HG03571 (cell line): ENCODE data around the gene DIPK2A.

Source experiments
- ATAC-seq: cut with Tn5 transposase; IDR thresholded peaks from one replicate; pipeline ENCODE4 v1.9.1; 2021; ENCODE audit not compliant: unreplicated experiment

DIPK2A gene

GRCh38 chr3:143971359-143972154, at the start of gene DIPK2A:
Gene DIPK2A, plus strand, starts transcription at chr3:143971823. Its CDS starts 510 bp downstream, at chr3:143972333.
- peak; percentile 53 for ATAC-seq

DNA sequence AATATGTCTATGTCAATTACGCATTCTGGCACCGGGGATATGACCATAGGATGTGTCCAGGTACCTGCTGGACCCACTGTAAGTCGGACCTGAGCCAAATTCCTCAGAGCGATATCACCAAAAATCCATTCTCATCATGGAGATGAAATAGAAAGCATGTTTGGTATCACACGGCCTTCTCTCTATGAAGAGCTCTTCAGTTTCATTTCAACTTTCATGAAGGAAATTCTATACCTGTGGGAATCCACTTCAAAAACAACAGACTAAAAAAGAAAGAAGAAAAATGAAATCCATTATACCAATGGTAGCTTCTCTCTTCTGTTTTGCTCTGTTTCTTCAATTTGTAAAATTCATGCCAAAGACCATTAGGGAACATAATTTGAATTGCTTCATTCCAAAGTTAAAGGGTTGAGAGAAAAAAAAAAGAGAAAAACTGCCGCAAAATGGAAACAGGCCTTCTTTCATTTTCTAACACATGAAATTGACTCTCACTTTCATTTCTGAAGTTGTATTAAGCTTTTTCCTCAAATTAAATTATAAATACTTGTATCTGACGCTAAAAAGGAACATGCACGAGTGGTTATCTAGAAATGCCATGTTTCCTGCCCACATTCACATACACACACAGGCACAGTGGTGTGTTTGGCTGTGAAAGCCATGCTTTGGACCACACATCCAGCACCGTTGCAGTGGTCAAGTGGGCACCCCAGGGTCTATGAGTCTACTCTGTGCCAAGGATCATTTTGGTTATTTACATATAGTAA, 46.9 kb upstream of the DIPK2A start:
- peak; percentile 60 for ATAC-seq

- no peak for ATAC-seq
These were observed 43.6 kb upstream of the DIPK2A start for GRCh38 chr3:143928056-143928455.

DNA sequence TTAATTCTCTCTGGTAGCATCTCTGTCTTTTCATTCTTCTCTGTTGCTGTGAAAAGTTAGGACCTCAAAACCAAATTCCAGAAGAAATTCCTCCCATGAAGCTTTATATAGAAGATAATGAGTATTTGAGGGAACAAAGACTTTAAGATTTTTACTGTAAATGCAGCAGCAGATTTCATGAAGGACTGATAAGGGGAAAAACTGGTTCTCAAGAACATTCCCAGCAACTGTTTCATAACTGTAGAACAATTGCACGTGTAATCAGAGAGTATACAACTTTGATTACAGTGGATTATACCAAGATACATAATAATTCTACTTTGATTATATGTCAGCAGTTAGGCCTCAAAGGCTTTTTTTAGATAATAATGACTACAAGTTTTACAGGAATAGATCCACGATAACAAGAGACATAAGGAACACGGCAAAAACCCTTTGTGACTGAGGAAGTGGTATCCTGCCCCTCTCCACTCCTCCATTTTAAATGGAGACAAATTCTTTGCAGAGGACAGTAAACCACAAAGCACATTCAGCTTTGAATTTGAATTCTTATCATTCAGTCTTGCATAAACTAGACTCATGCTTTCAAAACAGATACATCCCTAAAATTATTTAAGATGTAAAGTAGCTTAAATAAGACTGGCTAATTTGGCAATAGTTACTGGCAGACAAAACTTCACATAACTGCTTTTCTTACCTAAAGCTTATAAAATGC, 42.9 kb upstream of the DIPK2A start:
- no peak for ATAC-seq

DNA sequence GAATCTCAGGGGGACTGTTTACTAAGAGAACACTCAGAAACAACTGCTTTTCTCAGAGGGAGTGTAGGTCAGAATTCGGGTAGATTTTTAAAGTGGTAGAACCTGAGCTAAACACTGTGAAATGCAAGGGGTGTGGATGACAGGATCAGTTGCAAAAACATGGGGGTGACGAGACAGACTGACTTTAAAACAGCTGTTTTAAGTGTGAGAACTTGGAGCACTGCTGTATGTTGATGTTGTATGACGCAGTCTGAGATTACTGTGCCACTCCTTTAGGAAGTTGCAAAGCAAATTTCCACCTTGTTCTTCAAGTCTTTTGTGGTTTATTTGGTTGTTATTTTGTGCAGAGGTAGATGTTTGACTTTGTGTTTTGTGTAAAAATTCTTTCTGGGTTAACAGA, 36.8 kb upstream of the DIPK2A start:
- ATAC-seq: no peak

DNA sequence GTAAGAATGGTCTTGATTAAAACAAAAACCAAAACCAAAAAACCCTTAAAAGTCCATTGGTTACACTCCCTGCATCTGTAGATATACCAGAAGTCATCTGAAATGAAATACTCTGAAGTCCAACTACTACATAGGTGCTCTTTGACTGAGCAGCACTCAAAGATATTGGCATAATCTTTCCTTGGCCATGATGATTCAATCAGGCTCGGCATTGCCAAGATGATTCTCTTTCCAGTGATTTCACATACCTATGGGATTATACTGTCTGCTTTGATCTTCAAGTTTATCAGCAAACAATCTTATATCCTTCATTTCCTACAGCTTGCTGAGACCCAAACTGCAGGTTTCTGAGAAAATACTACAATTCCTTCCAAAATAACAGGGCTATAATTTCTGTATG, 35.9 kb upstream of the DIPK2A start:
- no peak for ATAC-seq

- ATAC-seq: no peak
These were observed 20.8 kb upstream of the DIPK2A start for GRCh38 chr3:143950810-143951209.

GRCh38 chr3:143951351-143951971, 20.2 kb upstream of the DIPK2A start:
- peak; percentile 63 for ATAC-seq

DNA sequence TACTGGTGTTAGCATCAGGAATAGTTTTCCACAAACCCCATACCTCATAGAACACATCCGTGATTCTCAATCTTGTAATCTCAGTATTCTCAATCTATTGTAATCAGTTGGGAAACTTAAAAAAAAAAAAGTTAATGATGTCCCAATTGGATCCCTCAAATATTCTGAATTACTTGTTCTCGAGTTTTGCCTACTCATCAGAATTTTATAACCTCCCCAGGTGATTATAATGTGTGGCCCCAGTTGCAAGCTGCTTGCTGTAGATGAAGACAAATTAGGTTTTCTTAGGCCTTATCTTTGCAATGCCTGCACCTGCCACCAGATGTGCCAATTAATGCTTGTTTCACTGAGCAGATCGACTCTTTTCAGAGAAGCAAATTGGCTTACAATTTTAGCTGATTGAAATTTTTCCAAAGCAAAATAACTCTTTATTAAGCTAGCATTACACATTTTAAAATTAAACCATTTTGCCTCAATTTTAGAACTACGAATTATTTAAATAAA, 19.0 kb upstream of the DIPK2A start:
- no peak for ATAC-seq

- ATAC-seq: no peak
These were observed 16.5 kb upstream of the DIPK2A start for GRCh38 chr3:143955113-143955512.

- no peak for ATAC-seq
These were observed 14.8 kb upstream of the DIPK2A start for GRCh38 chr3:143956838-143957237.

DNA sequence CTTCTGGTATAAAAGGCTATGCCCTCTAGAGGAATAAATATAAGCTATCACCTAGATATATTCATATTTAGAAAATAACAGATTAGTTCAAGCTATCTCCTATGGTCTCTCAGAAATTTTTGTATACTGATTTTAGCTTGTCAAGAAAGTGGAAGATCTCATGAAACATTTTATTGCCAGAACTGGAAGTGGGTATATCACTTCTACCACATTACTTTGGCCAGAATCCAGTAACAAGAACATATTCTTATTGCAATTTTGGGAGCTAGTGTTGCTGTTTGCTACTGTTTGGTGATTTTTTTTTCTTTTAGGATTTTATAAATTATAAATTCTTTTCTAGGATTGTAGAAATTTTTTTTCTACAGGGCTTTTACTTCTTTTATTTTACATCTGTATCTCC, 14.2 kb upstream of the DIPK2A start:
- ATAC-seq: no peak

DNA sequence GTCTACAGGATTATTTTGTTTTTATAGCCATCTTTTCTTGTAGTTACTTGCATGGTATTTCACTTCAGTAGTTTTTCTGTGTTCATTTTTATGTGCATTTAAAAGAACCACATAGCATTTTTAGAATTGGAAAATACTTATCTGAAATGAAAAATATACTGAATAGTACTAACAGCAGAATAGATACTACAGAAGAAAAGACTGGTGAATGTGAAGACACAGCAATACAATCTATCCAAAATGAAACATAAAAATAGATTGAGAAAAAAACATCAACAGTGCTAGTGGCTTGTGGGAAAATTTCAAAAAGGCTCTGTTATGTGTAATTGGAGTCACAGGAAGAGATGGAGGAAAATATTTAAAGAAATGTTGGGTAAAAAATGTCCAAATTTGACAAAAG, 12.7 kb upstream of the DIPK2A start:
- no peak for ATAC-seq

GRCh38 chr3:143961342-143961741, 10.3 kb upstream of the DIPK2A start:
- ATAC-seq: no peak

DNA sequence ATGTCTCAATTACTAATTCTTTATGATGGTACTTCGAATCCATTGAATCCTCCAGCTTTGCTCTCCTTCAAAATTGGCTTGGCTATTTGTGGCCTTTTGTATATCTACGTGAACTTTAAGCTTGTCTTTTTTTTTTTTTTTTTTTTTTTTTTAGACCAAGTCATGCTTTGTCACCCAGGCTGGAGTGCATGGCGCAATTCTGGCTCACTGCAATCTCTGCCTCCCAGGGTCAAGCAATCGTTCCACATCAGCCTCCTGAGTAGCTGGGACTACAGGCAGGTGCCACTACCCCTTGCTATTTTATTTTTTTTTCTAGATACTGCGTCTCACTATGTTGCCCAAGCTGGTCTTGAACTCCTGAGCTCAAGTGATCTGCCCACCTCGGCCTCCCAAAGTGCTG, 7.7 kb upstream of the DIPK2A start:
- ATAC-seq: no peak

DNA sequence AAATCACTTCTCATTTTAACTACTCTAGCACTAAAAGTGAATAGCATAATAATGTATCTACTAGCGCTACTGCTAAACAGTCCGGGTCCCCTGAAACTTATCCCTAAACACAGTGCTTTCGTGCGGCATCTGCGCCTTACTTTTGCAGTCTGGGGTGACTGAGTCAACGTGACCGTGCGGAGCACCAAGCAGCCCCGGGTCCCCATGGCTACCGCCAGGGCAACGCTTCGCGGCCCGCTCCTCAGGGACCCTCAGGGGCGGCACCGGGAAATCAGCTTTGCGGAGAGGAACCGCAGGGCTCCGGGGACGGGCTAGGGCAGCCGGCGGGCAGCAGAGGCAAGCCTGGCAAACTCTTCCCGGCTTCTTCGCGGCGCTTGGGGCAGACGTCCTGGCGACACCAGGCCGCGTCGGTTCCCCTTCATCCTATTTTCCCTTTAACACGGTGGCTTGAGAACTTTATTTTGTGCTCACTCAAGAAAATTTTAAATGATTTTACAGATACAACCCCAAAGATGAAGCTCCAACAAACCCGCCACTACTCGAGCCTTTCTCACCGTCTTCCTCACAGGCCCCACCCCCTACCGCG, 757 bp upstream of the DIPK2A start:
- ATAC-seq: peak; percentile 14

- ATAC-seq: no peak
These were observed 507 bp downstream of the DIPK2A start for GRCh38 chr3:143972155-143972504.

- peak; percentile 28 for ATAC-seq
These were observed 1.1 kb downstream of the DIPK2A start for GRCh38 chr3:143972505-143973258.

GRCh38 chr3:143973259-143974021, 1.8 kb downstream of the DIPK2A start:
- peak; percentile 26 for ATAC-seq
